ENCODE results near the gene AOC1.

AOC1 gene

DNA sequence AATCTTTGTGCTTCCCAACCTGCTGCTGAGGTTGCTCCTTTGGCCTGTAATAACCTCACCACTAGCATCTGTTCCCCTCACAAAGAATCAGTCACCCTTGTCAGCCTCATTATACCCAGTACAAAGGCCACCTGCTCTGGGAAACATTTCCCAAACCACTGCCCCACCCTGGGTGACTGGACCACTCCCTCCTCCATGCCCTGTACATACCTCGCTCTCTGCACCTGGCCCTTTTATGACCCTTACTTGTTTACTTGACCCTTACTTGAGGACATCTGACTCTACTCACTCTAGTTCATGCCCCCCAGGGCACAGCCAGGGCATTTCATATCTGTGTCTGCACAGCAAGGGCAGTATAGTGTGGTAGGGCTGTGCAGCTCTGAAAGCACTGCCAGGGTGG lies 21.4 kb upstream of the AOC1 start:
- H3K4me3 ChIP-seq (ENCODE audit: low read length): no peak overlapping the region
- no peak for DNase-seq (ENCODE audit: low read depth, low spot score)

- no peak overlapping the region for H3K4me3 ChIP-seq (ENCODE audit: low read length)
- no peak for DNase-seq (ENCODE audit: low read depth, low spot score)
Observed at GRCh38 chr7:150831851-150832250, 20.5 kb upstream of the AOC1 start.

DNA sequence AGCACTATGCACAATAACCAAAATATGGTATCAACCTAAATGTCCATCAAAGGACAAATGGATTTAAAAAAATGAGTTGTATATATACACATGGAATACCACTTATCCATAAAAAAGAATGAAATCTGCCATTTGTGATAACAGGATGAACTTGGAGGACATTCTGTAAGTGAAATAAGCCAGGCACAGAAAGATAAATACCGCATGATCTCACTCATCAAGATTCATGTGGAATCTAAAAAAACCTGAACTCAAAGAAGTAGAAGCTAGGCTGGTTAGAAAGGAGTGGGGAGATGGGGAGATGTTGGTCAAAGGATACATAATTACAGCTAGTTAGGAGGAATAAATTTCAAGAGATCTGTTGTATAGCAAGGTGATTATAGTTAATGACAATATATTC lies 17.3 kb upstream of the AOC1 start:
- DNase-seq (ENCODE audit: low read depth, low spot score): no peak
- no peak overlapping the region for H3K4me3 ChIP-seq (ENCODE audit: low read length)

DNA sequence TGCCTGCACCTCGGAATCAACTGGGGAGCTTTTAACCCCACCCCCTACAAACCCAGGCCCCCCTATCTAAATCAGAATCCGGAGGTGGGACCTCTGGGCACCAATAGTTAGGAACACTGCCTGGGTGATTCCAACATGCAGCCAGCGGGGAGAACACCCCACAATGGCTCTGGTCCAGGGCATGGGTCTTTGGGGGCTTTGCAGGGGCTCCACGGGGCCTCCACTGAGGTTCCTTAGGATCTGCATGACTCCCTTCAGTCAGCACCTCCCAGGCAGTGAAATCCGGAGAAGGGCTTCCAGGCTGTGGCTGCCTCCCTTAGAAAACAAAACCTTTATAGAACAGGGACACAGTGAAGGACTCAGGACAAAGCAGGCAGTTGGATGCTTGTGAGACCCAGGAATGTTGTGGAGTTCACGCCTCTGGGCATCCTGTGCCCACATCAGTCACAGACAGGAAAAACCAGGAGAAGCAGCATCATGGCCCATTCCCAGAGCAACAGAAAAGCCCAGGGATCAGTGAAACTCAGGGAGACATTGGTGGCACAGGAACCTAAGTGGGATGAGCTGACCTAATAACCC lies 16.5 kb upstream of the AOC1 start:
- DNase-seq (ENCODE audit: low read depth, low spot score): no peak
- H3K4me3 ChIP-seq (ENCODE audit: low read length): no peak overlapping the region

- no peak for DNase-seq (ENCODE audit: low read depth, low spot score)
- no peak overlapping the region for H3K4me3 ChIP-seq (ENCODE audit: low read length)
Observed at GRCh38 chr7:150838965-150839650, 13.2 kb upstream of the AOC1 start.

- no peak for DNase-seq (ENCODE audit: low read depth, low spot score)
- H3K4me3 ChIP-seq (ENCODE audit: low read length): no peak overlapping the region
Observed at GRCh38 chr7:150842018-150842417, 10.3 kb upstream of the AOC1 start.

- no peak for DNase-seq (ENCODE audit: low read depth, low spot score)
- no peak overlapping the region for H3K4me3 ChIP-seq (ENCODE audit: low read length)
Observed at GRCh38 chr7:150842716-150843115, 9.6 kb upstream of the AOC1 start.

DNA sequence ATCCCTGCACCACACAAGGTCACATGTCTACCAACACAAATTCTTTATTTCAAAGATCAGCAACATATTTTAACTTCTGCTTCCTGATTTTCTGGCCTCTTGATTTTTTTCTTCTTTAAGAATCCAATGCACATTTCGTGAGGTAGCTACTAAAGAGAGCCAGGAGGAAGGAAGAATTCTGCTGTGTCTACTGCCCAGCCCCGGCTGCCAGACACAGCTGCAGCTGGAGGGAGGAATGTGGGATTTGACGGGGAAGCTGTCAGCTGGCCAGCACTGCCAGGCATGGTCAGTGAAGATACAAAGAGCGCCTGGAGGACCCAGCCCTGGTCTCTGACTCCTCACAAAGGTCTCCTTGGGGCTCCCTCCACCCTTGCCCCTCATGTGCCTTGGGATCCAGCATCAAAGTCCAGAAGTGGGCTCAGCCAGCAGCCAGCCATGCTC lies 6.9 kb upstream of the AOC1 start:
- no peak overlapping the region for H3K4me3 ChIP-seq (ENCODE audit: low read length)
- no peak for DNase-seq (ENCODE audit: low read depth, low spot score)

- no peak overlapping the region for H3K4me3 ChIP-seq (ENCODE audit: low read length)
- no peak for DNase-seq (ENCODE audit: low read depth, low spot score)
Observed at GRCh38 chr7:150846291-150847115, 5.8 kb upstream of the AOC1 start.

- no peak overlapping the region for H3K4me3 ChIP-seq (ENCODE audit: low read length)
- no peak for DNase-seq (ENCODE audit: low read depth, low spot score)
Observed at GRCh38 chr7:150847536-150847935, 4.8 kb upstream of the AOC1 start.

DNA sequence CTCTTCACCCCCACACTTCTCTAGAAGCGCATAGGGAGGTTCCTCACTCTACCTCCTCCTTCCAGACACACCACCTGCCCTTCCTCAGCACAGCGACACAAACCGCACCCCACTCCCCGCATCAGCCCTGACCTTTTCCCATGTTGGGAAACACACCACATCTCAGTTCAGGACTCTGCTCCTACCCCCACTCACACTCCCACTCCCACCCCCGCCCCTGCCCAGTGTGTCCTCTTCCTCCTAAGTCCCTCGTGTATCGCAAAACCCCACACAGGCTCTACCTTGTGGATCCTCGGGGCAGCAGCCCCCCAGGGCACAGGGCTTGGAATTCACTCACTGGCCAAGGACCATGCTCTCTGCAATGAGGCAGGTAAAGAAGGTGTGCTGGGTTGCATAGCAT lies 4.2 kb upstream of the AOC1 start:
- H3K4me3 ChIP-seq (ENCODE audit: low read length): no peak overlapping the region
- DNase-seq (ENCODE audit: low read depth, low spot score): no peak

DNA sequence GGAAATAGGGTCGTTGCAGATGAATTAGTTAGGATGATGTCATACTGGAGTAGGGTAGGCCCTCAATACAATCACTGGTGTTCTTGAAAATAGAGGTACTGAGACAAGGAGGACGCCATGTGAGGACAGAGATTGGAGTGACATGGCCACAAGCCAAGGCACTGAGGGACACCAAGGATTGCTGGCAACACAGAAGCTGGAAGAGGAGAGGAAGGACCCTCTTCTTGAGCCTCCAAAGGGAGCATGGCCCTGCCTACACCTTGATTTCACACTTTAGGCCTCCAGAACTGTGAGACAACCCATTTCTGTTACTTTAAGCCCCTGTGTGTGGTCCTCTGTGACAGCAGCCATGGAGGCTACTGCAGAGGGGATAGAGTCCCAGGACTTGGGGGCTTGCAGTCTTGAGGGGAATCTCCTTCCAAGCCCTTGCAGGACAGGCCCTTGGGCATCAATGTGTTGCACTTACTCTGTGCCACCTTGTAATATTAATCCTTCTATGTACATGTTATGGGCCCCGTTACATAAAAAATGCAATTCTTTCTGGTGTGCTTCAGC lies 3.7 kb upstream of the AOC1 start:
- H3K4me3 ChIP-seq (ENCODE audit: low read length): no peak overlapping the region
- DNase-seq (ENCODE audit: low read depth, low spot score): no peak

- H3K4me3 ChIP-seq (ENCODE audit: low read length): no peak overlapping the region
- no peak for DNase-seq (ENCODE audit: low read depth, low spot score)
Observed at GRCh38 chr7:150849204-150849775, 3.0 kb upstream of the AOC1 start.

DNA sequence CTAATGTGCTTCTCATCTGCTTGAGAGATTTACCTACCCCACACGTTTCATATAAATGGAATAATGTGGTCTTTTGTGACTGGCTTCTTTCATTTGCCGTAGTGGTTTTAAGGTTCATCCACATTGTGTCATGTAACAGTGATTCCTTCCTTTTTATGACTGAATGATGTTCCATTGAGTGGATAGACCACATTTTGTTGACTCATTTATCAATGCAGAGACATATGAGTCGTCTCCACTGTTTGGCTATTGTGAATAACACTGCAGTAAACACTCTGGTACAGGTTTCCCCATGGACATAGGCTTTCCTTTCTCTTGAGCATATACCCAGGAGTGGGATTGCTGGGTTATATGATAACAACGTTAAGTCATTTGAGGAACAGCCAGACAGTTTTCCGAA lies 2.0 kb upstream of the AOC1 start:
- H3K4me3 ChIP-seq (ENCODE audit: low read length): no peak overlapping the region
- no peak for DNase-seq (ENCODE audit: low read depth, low spot score)

GRCh38 chr7:150851492-150852370 lies 586 bp upstream of the AOC1 start:
- DNase-seq (ENCODE audit: low read depth, low spot score): no peak
- no peak overlapping the region for H3K4me3 ChIP-seq (ENCODE audit: low read length)

GRCh38 chr7:150854066-150855000 lies 2.0 kb downstream of the AOC1 start:
- H3K4me3 ChIP-seq (ENCODE audit: low read length): no peak overlapping the region
- DNase-seq (ENCODE audit: low read depth, low spot score): no peak

DNA sequence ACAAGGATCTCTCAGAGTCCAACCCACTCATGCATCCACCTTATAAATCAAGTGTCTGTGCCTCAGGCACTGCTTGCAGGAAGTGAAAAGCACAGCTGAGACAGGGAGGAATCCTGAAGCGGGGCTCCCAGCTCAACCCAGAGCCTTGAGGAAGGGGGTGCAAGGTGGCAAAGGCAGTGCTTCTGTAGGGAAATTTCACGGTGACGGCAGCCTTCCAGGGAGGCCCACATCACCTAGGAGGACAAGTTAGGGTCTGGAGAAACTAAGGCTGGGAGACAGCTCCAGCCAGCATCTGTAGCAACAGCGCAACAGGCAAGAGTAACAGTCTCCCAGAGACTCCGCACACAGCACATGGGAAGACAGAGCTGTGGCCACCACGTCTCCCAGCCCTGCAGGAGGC lies 2.7 kb downstream of the AOC1 start:
- no peak for DNase-seq (ENCODE audit: low read depth, low spot score)
- no peak overlapping the region for H3K4me3 ChIP-seq (ENCODE audit: low read length)
